NCI-H345 (cell line): ENCODE measurements around the gene PUS1.
"Not testable (repeated sequence)": the region's sequence is repeated elsewhere in the genome, so short reads cannot be mapped to it uniquely, and the experiment has no call there.

Experiments
- DNase-seq: peaks from one replicate; lab custom pipeline; 2025; lab: John Stamatoyannopoulos, UW

PUS1 gene

GRCh38 chr12:131934535-131934934, 5.5 kb downstream of the PUS1 start:
- DNase-seq = no peak

- DNase-seq = no peak
Measured at GRCh38 chr12:131938082-131938481, 9.0 kb downstream of the PUS1 start.

- DNase-seq = no peak
Measured at GRCh38 chr12:131939007-131939406, 9.9 kb downstream of the PUS1 start.

- no peak for DNase-seq
Measured at GRCh38 chr12:131940141-131940547, 11.1 kb downstream of the PUS1 start.

GRCh38 chr12:131941116-131941986, 12.3 kb downstream of the PUS1 start:
- no peak for DNase-seq

GRCh38 chr12:131941987-131942341, 12.9 kb downstream of the PUS1 start:
- no peak for DNase-seq

GRCh38 chr12:131942671-131943070, 13.6 kb downstream of the PUS1 start:
- no peak for DNase-seq

- DNase-seq = no peak
Measured at GRCh38 chr12:131943389-131943788, 14.3 kb downstream of the PUS1 start.

- no peak for DNase-seq
Measured at GRCh38 chr12:131943876-131944275, 14.8 kb downstream of the PUS1 start.

GRCh38 chr12:131944601-131945251, 15.7 kb downstream of the PUS1 start:
- DNase-seq = no peak

GRCh38 chr12:131946757-131947156, 17.7 kb downstream of the PUS1 start:
- DNase-seq = no peak

- no peak for DNase-seq
Measured at GRCh38 chr12:131947482-131948027, 18.5 kb downstream of the PUS1 start.

GRCh38 chr12:131948166-131948712, 19.2 kb downstream of the PUS1 start:
- DNase-seq = no peak

- DNase-seq = not testable (repeated sequence)
Measured at GRCh38 chr12:131948713-131949430, 19.8 kb downstream of the PUS1 start.

GRCh38 chr12:131949431-131950181, 20.5 kb downstream of the PUS1 start, which contains the start of gene EP400:
TSS of gene EP400 (plus strand) at chr12:131949942. CDS start at chr12:131960620, 10,678 bp downstream.
- peak; percentile 92 for DNase-seq

GRCh38 chr12:131950182-131950913, 21.3 kb downstream of the PUS1 start:
- peak; percentile 36 for DNase-seq

- DNase-seq = not testable (repeated sequence)
Measured at GRCh38 chr12:131953810-131954209, 24.7 kb downstream of the PUS1 start.

GRCh38 chr12:131954460-131954859, 25.4 kb downstream of the PUS1 start:
- DNase-seq = not testable (repeated sequence)

- no peak for DNase-seq
Measured at GRCh38 chr12:131959116-131959515, 30.0 kb downstream of the PUS1 start.
